Upper lobe of right lung (tissue), 1 donor: Measurements from ENCODE around the gene SDHD. TPM values are rescaled to one million over a fixed set of nuclear protein-coding genes. Genes with fewer than 3 reads are reported as not detected.
"Not testable (repeated sequence)": the region's sequence is repeated elsewhere in the genome, so short reads cannot be mapped to it uniquely, and the experiment has no call there.

ENCODE experiments used
- ATAC-seq: fragments of 200-7000 bp; cut with Tn5 transposase; one replicate; pipeline ENCODE4 v1.9.1; 2020; ENCODE audit warnings: mild to moderate bottlenecking, moderate library complexity
- DNase-seq: peaks from one replicate; pipeline ENCODE4 v3.0.0-alpha.2; 2020
- H3K27ac ChIP-seq: fragments of 200-600 bp; one replicate; pipeline ENCODE4 v1.8.0; 2022
- H3K27me3 ChIP-seq: fragments of 200-600 bp; one replicate; pipeline ENCODE4 v1.8.0; 2022; ENCODE audit warnings: mild to moderate bottlenecking
- H3K36me3 ChIP-seq: fragments of 200-600 bp; one replicate; pipeline ENCODE4 v1.8.0; 2022
- H3K4me1 ChIP-seq: fragments of 200-600 bp; one replicate; pipeline ENCODE4 v1.8.0; 2022
- H3K4me3 ChIP-seq: fragments of 200-600 bp; one replicate; pipeline ENCODE4 v1.8.0; 2022; ENCODE audit warnings: mild to moderate bottlenecking
- H3K9me3 ChIP-seq: fragments of 200-600 bp; one replicate; pipeline ENCODE4 v1.8.0; 2022
- CTCF ChIP-seq: fragments of 200-600 bp; IDR thresholded peaks from one replicate; pipeline ENCODE4 v1.8.0; 2022; ENCODE audit warnings: antibody characterized with exemption
- intact Hi-C: fragments of 100-400 bp; cut with DNase I; formaldehyde crosslinking; loops from one replicate; pipeline ENCODE4 v1.11.0; 2022
- long read RNA-seq: library from polyadenylated mRNA; unstranded; transcript quantifications from one replicate; pipeline ENCODE4 v2.0.0, GENCODE V29; 2021
- total RNA-seq: library from RNA; stranded (reverse); fragmentation: NEBNext Ultra II Directional; extraction: Animal tissue kit (Norgen Biotek cat#: 25700); gene quantifications from one replicate; pipeline ENCODE4 v1.2.1, GENCODE V29; 2021
- donor health status: DM: no; HTN: yes; CAD: no; lungs with severe emphysema.

SDHD gene
- 90.1 TPM for total RNA-seq
- long read RNA-seq, transcript SDHD-201 (4 exons, 1,439 nt), result major isoform, 149 of 156 reads
- long read RNA-seq, partial matches to known transcripts, result 3 of 156 reads
- long read RNA-seq, other reads (novel, unspliced or antisense), result 3 of 156 reads

- H3K27me3 ChIP-seq, result no peaks in the 10 kb centered on the region
- ATAC-seq (peak; percentile 98), DNase-seq (peak; percentile 96)
- intact Hi-C loops, result no loop called here
- peaks cover 76% of the 10 kb centered on the region for H3K36me3 ChIP-seq
- no peaks in the 10 kb centered on the region for H3K9me3 ChIP-seq
- peak; percentile 27 for TF ChIP-seq CTCF
- peak within 1 kb of the TSS; percentile 90 for H3K4me3 ChIP-seq
- peaks cover 32% of the 10 kb centered on the region for H3K4me1 ChIP-seq
- peak within 1 kb of the TSS; percentile 83 for H3K27ac ChIP-seq
These were observed at the start of gene SDHD, which contains the start of gene TIMM8B for GRCh38 chr11:112086422-112087191. SDHD (plus strand) TSS chr11:112086873; CDS start chr11:112086908, 35 bp downstream. TIMM8B (minus strand) TSS chr11:112086756; CDS start chr11:112086723, 33 bp downstream.

GRCh38 chr11:112037527-112037926 lies 49.1 kb upstream of the SDHD start:
- DNase-seq (no peak), ATAC-seq (no peak)
- no peaks in the 10 kb centered on the region for H3K4me1 ChIP-seq
- no peaks in the 10 kb centered on the region for H3K27me3 ChIP-seq
- TF ChIP-seq CTCF, result no peak
- no peak overlapping the region for H3K27ac ChIP-seq
- no peak overlapping the region for H3K4me3 ChIP-seq
- intact Hi-C loops, result no loop called here
- H3K9me3 ChIP-seq, result no peaks in the 10 kb centered on the region
- H3K36me3 ChIP-seq, result peaks cover 87% of the 10 kb centered on the region

- H3K4me3 ChIP-seq, result no peak overlapping the region
- H3K9me3 ChIP-seq, result no peaks in the 10 kb centered on the region
- ATAC-seq (no peak), DNase-seq (no peak)
- no peaks in the 10 kb centered on the region for H3K4me1 ChIP-seq
- no peak for TF ChIP-seq CTCF
- intact Hi-C loops, result no loop called here
- H3K27me3 ChIP-seq, result no peaks in the 10 kb centered on the region
- H3K27ac ChIP-seq, result no peak overlapping the region
- peaks cover 88% of the 10 kb centered on the region for H3K36me3 ChIP-seq
These were observed 44.3 kb upstream of the SDHD start for GRCh38 chr11:112042161-112042960.

GRCh38 chr11:112042961-112043304 lies 43.7 kb upstream of the SDHD start:
- H3K27ac ChIP-seq, result no peak overlapping the region
- H3K9me3 ChIP-seq, result no peaks in the 10 kb centered on the region
- no peaks in the 10 kb centered on the region for H3K27me3 ChIP-seq
- H3K4me3 ChIP-seq, result no peak overlapping the region
- intact Hi-C loops, result no loop called here
- H3K4me1 ChIP-seq, result no peaks in the 10 kb centered on the region
- TF ChIP-seq CTCF, result no peak
- ATAC-seq, result no peak
- H3K36me3 ChIP-seq, result peaks cover 83% of the 10 kb centered on the region
- DNase-seq, result no peak

GRCh38 chr11:112044961-112045360 lies 41.7 kb upstream of the SDHD start:
- H3K9me3 ChIP-seq, result no peaks in the 10 kb centered on the region
- no peaks in the 10 kb centered on the region for H3K4me1 ChIP-seq
- H3K27me3 ChIP-seq, result no peaks in the 10 kb centered on the region
- H3K27ac ChIP-seq, result no peak overlapping the region
- ATAC-seq (no peak), DNase-seq (no peak)
- intact Hi-C loops, result no loop called here
- H3K4me3 ChIP-seq, result no peak overlapping the region
- H3K36me3 ChIP-seq, result peaks cover 83% of the 10 kb centered on the region
- no peak for TF ChIP-seq CTCF

- H3K4me1 ChIP-seq, H3K4me3 ChIP-seq, H3K27ac ChIP-seq, DNase-seq, ATAC-seq, intact Hi-C loops, H3K9me3 ChIP-seq, H3K27me3 ChIP-seq: not testable (repeated sequence)
- peaks cover 82% of the 10 kb centered on the region for H3K36me3 ChIP-seq
These were observed 40.0 kb upstream of the SDHD start for GRCh38 chr11:112046647-112047046.

GRCh38 chr11:112048256-112048655 lies 38.4 kb upstream of the SDHD start:
- H3K4me3 ChIP-seq, ATAC-seq, H3K4me1 ChIP-seq, H3K27me3 ChIP-seq, intact Hi-C loops, DNase-seq, H3K27ac ChIP-seq, H3K9me3 ChIP-seq: not testable (repeated sequence)
- H3K36me3 ChIP-seq, result peaks cover 83% of the 10 kb centered on the region
